ENCODE data around the gene ANKRD7.
"Not testable (repeated sequence)": the region's sequence is repeated elsewhere in the genome, so short reads cannot be mapped to it uniquely, and the experiment has no call there.

ANKRD7 gene

GRCh38 chr7:118233799-118234198 lies 9.3 kb downstream of the ANKRD7 start:
- DNase-seq (ENCODE audit: low read depth in 2 of 3, low spot score in 2 of 3): no peak

- DNase-seq (ENCODE audit: low read depth in 2 of 3, low spot score in 2 of 3): no peak
Observed at GRCh38 chr7:118239014-118239413, 14.5 kb downstream of the ANKRD7 start.

- not testable (repeated sequence) for DNase-seq (ENCODE audit: low read depth in 2 of 3, low spot score in 2 of 3)
Observed at GRCh38 chr7:118240320-118240719, 15.8 kb downstream of the ANKRD7 start.

GRCh38 chr7:118243695-118244094 lies 19.2 kb downstream of the ANKRD7 start:
- DNase-seq (ENCODE audit: low read depth in 2 of 3, low spot score in 2 of 3): no peak

- no peak for DNase-seq (ENCODE audit: low read depth in 2 of 3, low spot score in 2 of 3)
Observed at GRCh38 chr7:118245267-118246040, 20.9 kb downstream of the ANKRD7 start.

- no peak for DNase-seq (ENCODE audit: low read depth in 2 of 3, low spot score in 2 of 3)
Observed at GRCh38 chr7:118250860-118251494, 26.5 kb downstream of the ANKRD7 start.

GRCh38 chr7:118252087-118252486 lies 27.6 kb downstream of the ANKRD7 start:
- DNase-seq (ENCODE audit: low read depth in 2 of 3, low spot score in 2 of 3): no peak

GRCh38 chr7:118259115-118259514 lies 34.6 kb downstream of the ANKRD7 start:
- no peak for DNase-seq (ENCODE audit: low read depth in 2 of 3, low spot score in 2 of 3)

GRCh38 chr7:118264836-118265235 lies 40.3 kb downstream of the ANKRD7 start:
- DNase-seq (ENCODE audit: low read depth in 2 of 3, low spot score in 2 of 3): no peak

- DNase-seq (ENCODE audit: low read depth in 2 of 3, low spot score in 2 of 3): no peak
Observed at GRCh38 chr7:118280319-118281012, 56.0 kb downstream of the ANKRD7 start.

- no peak for DNase-seq (ENCODE audit: low read depth in 2 of 3, low spot score in 2 of 3)
Observed at GRCh38 chr7:118281196-118281595, 56.7 kb downstream of the ANKRD7 start.

GRCh38 chr7:118285358-118285757 lies 60.9 kb downstream of the ANKRD7 start:
- no peak for DNase-seq (ENCODE audit: low read depth in 2 of 3, low spot score in 2 of 3)

GRCh38 chr7:118286131-118286530 lies 61.6 kb downstream of the ANKRD7 start:
- DNase-seq (ENCODE audit: low read depth in 2 of 3, low spot score in 2 of 3): no peak

- no peak for DNase-seq (ENCODE audit: low read depth in 2 of 3, low spot score in 2 of 3)
Observed at GRCh38 chr7:118288098-118288497, 63.6 kb downstream of the ANKRD7 start.

- no peak for DNase-seq (ENCODE audit: low read depth in 2 of 3, low spot score in 2 of 3)
Observed at GRCh38 chr7:118289476-118289875, 65.0 kb downstream of the ANKRD7 start.

Measured in activated CD8-positive, alpha-beta memory T cell treated with anti-CD3 and anti-CD28 coated beads for 48 hours (primary cell).